Common myeloid progenitor, CD34-positive (primary cell): ENCODE measurements around the gene RDH13.

Experiments
- CTCF ChIA-PET: fragments of 350-600 bp; sonication (Branson Sonifier 250); formaldehyde crosslinking; loops from one replicate; lab custom pipeline; 2021; ENCODE audit warnings: antibody characterized with exemption; lab: Charles Lee
- POLR2A ChIA-PET: fragments of 350-600 bp; sonication (Branson Sonifier 250); formaldehyde crosslinking; loops from one replicate; lab custom pipeline; 2021; ENCODE audit warnings: antibody characterized with exemption; lab: Charles Lee
- DNase-seq, 3 donors: peaks; one replicate each; pipeline versions ENCODE4 v3.0.0 to v3.0.0-alpha.2; 2013
- H3K27ac ChIP-seq, 2 experiments: 1 replicate in 1 of 2; 2 replicates in 1 of 2; pipeline ENCODE4 v1.7.0; 2013; ENCODE audit warnings: inconsistent platforms in 2 of 2, low read length in 2 of 2, mild to moderate bottlenecking in 2 of 2, low read depth in 1 of 2, moderate library complexity in 1 of 2; ENCODE audit not compliant: severe bottlenecking in 2 of 2, insufficient read depth in 1 of 2, poor library complexity in 1 of 2
- H3K27me3 ChIP-seq, 5 experiments: replicated peaks in 2 of 5; 1 replicate in 3 of 5; 2 replicates in 2 of 5; pipeline versions ENCODE4 v1.6.1 to v1.7.0; 2013; ENCODE audit warnings: low read length in 4 of 5, mild to moderate bottlenecking in 2 of 5, moderate library complexity in 2 of 5, inconsistent platforms in 1 of 5; ENCODE audit not compliant: insufficient read depth in 5 of 5, control insufficient read depth in 4 of 5
- H3K36me3 ChIP-seq, 4 experiments: 1 replicate in 2 of 4; 2 replicates in 2 of 4; pipeline versions ENCODE4 v1.6.1 to v1.7.0; 2013; ENCODE audit warnings: low read length in 3 of 4, control low read depth in 1 of 4, mild to moderate bottlenecking in 1 of 4; ENCODE audit not compliant: control insufficient read depth in 4 of 4, insufficient read depth in 4 of 4
- H3K4me1 ChIP-seq, 4 experiments: 1 replicate in 3 of 4; 2 replicates in 1 of 4; pipeline versions ENCODE4 v1.6.1 to v1.7.1; 2013; ENCODE audit warnings: low read length in 3 of 4, mild to moderate bottlenecking in 3 of 4, control low read depth in 1 of 4, inconsistent platforms in 1 of 4, moderate library complexity in 1 of 4; ENCODE audit not compliant: control insufficient read depth in 4 of 4, insufficient read depth in 4 of 4; ENCODE audit errors: control extremely low read depth in 1 of 4
- H3K4me3 ChIP-seq, 7 experiments: 1 replicate in 4 of 7; 2 replicates in 3 of 7; pipeline versions ENCODE4 v1.5.1 to v1.7.0; 2013; ENCODE audit warnings: mild to moderate bottlenecking in 7 of 7, low read length in 6 of 7, moderate library complexity in 6 of 7, inconsistent platforms in 2 of 7, low read depth in 2 of 7, control low read depth in 1 of 7; ENCODE audit not compliant: insufficient read depth in 4 of 7, control insufficient read depth in 1 of 7; ENCODE audit errors: extremely low read depth in 1 of 7
- H3K9me3 ChIP-seq, 5 experiments: 1 replicate in 4 of 5; 2 replicates in 1 of 5; pipeline versions ENCODE4 v1.6.1 to v1.7.1; 2013; ENCODE audit warnings: low read length in 4 of 5, mild to moderate bottlenecking in 2 of 5, inconsistent platforms in 1 of 5, low read depth in 1 of 5, moderate library complexity in 1 of 5; ENCODE audit not compliant: control insufficient read depth in 4 of 5, insufficient read depth in 2 of 5; ENCODE audit errors: control extremely low read depth in 1 of 5
- WGBS: methylation state at CpG from one replicate; pipeline ENCODE4 v1.1.5; 2013; ENCODE audit not compliant: insufficient coverage; 5-methylcytosine and 5-hydroxymethylcytosine counted together

Gene RDH13

GRCh38 chr19:54995561-54995960, 67.4 kb downstream of the RDH13 start:
- no peak for DNase-seq
- peaks cover 0 to 34% (median 15%) of the 10 kb centered on the region in 4 experiments for H3K36me3 ChIP-seq
- ChIA-PET POLR2A (interaction anchor here (0.7 kb wide), 1 partner anchor 264 kb away, joined by 5 read pairs; no protein-coding TSS in a partner anchor), CTCF (no interaction called here)
- no peaks in the 10 kb centered on the region for H3K27me3 ChIP-seq
- no peaks in the 10 kb centered on the region for H3K4me1 ChIP-seq
- H3K4me3 ChIP-seq, result no peak overlapping the region
- WGBS, result 86% methylated on average over 3 of the region's 3 CpGs
- no peaks in the 10 kb centered on the region for H3K9me3 ChIP-seq
- no peak overlapping the region for H3K27ac ChIP-seq
